ENCODE data around the gene GGT7. TPM values are rescaled to one million over a fixed set of nuclear protein-coding genes. Genes with fewer than 3 reads are reported as not detected.
A peak's percentile ranks its signal among the peaks of the same experiment; 100 is the strongest.
"Not testable (repeated sequence)": the region's sequence is repeated elsewhere in the genome, so short reads cannot be mapped to it uniquely, and the experiment has no call there.

GGT7 gene
- total RNA-seq, 1 donor: 5.1 TPM

GRCh38 chr20:34891166-34892062, 18.8 kb upstream of the GGT7 start:
- Histone ChIP-seq H3K4me1 (ENCODE audit: insufficient read depth, low read length) (peaks cover 36% of the 10 kb centered on the region), H3K9me3 (ENCODE audit: low read depth, low read length) (no peaks in the 10 kb centered on the region), H3K4me3 (ENCODE audit: low read length) (no peak overlapping the region), H3K27me3 (ENCODE audit: insufficient read depth, low read length) (no peaks in the 10 kb centered on the region)

GRCh38 chr20:34888468-34888867, 15.8 kb upstream of the GGT7 start:
- peaks cover 36% of the 10 kb centered on the region for H3K4me1 ChIP-seq (ENCODE audit: insufficient read depth, low read length)
- no peaks in the 10 kb centered on the region for H3K27me3 ChIP-seq (ENCODE audit: insufficient read depth, low read length)
- H3K4me3 ChIP-seq (ENCODE audit: low read length): no peak overlapping the region
- no peaks in the 10 kb centered on the region for H3K9me3 ChIP-seq (ENCODE audit: low read depth, low read length)

- H3K27me3 ChIP-seq (ENCODE audit: insufficient read depth, low read length): no peaks in the 10 kb centered on the region
- no peaks in the 10 kb centered on the region for H3K9me3 ChIP-seq (ENCODE audit: low read depth, low read length)
- peaks cover 22% of the 10 kb centered on the region for H3K4me1 ChIP-seq (ENCODE audit: insufficient read depth, low read length)
- H3K4me3 ChIP-seq (ENCODE audit: low read length): no peak overlapping the region
Measured at GRCh38 chr20:34887023-34887422, 14.4 kb upstream of the GGT7 start.

GRCh38 chr20:34886122-34886521, 13.5 kb upstream of the GGT7 start:
- Histone ChIP-seq H3K4me3 (ENCODE audit: low read length) (no peak overlapping the region), H3K4me1 (ENCODE audit: insufficient read depth, low read length) (peaks cover 13% of the 10 kb centered on the region), H3K9me3 (ENCODE audit: low read depth, low read length) (no peaks in the 10 kb centered on the region), H3K27me3 (ENCODE audit: insufficient read depth, low read length) (no peaks in the 10 kb centered on the region)

DNA sequence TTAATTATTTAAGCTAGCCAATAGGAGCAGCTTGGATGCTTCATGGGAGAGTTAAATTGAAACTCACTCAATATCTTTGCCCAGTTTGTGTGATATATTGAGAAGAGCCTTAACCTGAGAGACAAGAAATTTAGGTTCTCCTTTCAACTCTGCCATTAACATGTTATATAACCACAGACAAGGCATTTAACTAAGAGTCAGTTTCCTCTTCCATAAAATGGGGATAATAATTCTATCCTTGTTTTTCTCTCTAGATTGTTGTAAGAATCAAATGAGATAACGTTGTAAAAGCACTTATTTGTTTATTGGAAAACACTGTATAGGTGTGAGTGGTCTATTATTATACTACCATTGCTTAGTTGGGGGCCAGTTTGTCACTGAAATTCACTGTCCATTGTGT, 11.6 kb upstream of the GGT7 start:
- Histone ChIP-seq H3K9me3 (ENCODE audit: low read depth, low read length) (no peaks in the 10 kb centered on the region), H3K4me3 (ENCODE audit: low read length) (no peak overlapping the region), H3K4me1 (ENCODE audit: insufficient read depth, low read length) (no peaks in the 10 kb centered on the region), H3K27me3 (ENCODE audit: insufficient read depth, low read length) (no peaks in the 10 kb centered on the region)

- Histone ChIP-seq H3K4me3 (ENCODE audit: low read length) (no peak overlapping the region), H3K27me3 (ENCODE audit: insufficient read depth, low read length) (no peaks in the 10 kb centered on the region), H3K4me1 (ENCODE audit: insufficient read depth, low read length) (no peaks in the 10 kb centered on the region), H3K9me3 (ENCODE audit: low read depth, low read length) (no peaks in the 10 kb centered on the region)
Measured at GRCh38 chr20:34883809-34884208, 11.2 kb upstream of the GGT7 start.

DNA sequence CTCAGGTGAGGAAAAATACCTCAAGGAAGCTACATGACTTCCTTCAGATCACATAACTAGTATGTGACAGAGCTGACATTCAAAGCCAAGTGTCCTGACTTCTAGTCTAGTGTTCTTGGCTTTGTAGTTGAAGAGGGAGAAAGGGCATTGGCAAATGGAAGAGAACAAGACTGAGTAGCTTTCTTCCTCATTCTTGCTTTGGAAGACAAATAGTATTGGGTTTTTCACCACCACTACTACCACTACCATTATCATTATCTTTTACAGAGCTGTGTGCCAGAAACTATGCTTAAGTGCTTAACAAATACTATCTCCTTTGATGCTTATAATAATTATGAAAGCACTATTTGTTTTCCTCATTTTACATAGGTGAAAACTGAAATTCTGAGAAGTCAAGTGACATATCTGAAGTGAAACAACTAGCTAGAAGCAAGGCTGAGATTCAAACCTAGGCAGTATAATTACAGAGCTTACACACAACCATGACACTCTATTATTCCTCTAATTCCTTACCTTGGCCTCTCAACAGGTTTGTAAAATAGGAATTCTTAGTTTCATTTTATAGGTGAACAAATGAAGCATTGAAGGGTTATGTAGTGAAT, 10.5 kb upstream of the GGT7 start:
- Histone ChIP-seq H3K9me3 (ENCODE audit: low read depth, low read length) (no peaks in the 10 kb centered on the region), H3K4me1 (ENCODE audit: insufficient read depth, low read length) (peaks cover under 1% of the 10 kb centered on the region), H3K4me3 (ENCODE audit: low read length) (no peak overlapping the region), H3K27me3 (ENCODE audit: insufficient read depth, low read length) (no peaks in the 10 kb centered on the region)

GRCh38 chr20:34881689-34882088, 9.0 kb upstream of the GGT7 start:
- Histone ChIP-seq H3K4me3 (ENCODE audit: low read length) (no peak overlapping the region), H3K4me1 (ENCODE audit: insufficient read depth, low read length) (peaks cover 13% of the 10 kb centered on the region), H3K27me3 (ENCODE audit: insufficient read depth, low read length) (no peaks in the 10 kb centered on the region), H3K9me3 (ENCODE audit: low read depth, low read length) (no peaks in the 10 kb centered on the region)

DNA sequence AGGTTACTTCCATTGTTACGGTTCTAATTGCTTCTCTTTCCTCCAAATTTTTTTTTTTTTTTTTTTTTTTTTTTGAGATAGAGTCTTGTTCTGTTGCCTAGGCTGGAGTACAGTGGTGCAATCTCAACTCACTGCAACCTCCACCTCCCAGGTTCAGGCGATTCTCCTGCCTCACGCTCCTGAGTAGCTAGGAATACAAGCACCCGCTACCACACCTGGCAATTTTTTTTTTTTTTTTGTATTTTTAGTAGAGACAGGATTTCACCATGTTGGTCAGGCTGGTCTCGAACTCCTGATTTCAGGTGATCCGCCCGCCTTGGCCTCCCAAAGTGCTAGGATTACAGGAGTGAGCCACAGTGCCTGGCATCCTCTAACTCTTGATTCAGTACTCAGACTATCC, 8.3 kb upstream of the GGT7 start:
- H3K4me3 ChIP-seq (ENCODE audit: low read length); H3K9me3 ChIP-seq (ENCODE audit: low read depth, low read length); H3K27me3 ChIP-seq (ENCODE audit: insufficient read depth, low read length): not testable (repeated sequence)
- H3K4me1 ChIP-seq (ENCODE audit: insufficient read depth, low read length): peaks cover 15% of the 10 kb centered on the region

GRCh38 chr20:34880215-34880850, 7.7 kb upstream of the GGT7 start:
- H3K27me3 ChIP-seq (ENCODE audit: insufficient read depth, low read length): no peaks in the 10 kb centered on the region
- H3K4me3 ChIP-seq (ENCODE audit: low read length): no peak overlapping the region

DNA sequence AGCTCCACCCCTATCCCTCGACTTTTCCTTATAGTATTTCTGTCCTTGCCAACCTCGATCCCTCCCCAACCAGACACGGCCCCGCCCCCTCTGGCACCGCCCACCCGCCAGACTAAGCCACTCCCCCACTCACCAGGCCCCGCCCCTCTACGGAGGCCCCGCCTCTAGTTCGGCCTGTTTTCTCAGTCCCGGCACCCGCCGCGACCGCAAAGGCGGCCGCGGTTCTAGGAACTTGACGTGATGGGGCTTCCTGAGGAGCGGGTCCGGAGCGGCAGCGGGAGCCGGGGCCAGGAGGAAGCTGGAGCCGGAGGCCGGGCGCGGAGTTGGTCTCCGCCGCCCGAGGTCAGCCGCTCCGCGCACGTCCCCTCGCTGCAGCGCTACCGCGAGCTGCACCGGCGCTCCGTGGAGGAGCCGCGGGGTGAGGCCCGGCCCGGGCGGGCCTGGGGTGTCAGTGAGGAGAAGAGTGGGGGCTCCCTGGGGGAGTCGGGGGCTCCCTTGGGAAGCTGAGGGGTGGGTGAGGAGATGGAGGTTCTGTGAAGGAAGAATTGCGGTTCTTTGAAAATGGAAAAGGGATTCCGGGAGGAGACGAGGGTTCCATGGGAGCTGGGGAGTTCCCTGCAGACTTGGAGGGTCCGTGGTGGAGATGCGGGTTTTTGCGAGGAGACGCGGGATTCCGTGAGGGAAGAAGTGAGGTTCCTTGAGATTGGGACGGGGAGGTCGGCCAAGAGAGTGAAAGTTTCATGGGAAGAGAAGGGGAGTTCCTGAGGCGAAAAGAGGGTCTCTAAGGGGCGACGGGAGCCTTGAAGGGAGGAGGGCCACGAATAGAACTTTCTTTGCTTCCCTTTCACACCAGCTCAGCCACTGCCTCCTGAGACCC, 4.0 kb upstream of the GGT7 start, which contains the start of gene ACSS2:
TSS of gene ACSS2 (plus strand) at position 207 of the 877 bp plus-strand sequence. CDS start at position 241, 34 bp downstream.
- Histone ChIP-seq H3K9me3 (ENCODE audit: low read depth, low read length) (no peaks in the 10 kb centered on the region), H3K4me1 (ENCODE audit: insufficient read depth, low read length) (peaks cover 57% of the 10 kb centered on the region), H3K4me3 (ENCODE audit: low read length) (peak within 1 kb of the TSS; percentile 72), H3K27me3 (ENCODE audit: insufficient read depth, low read length) (no peaks in the 10 kb centered on the region)

More at GRCh38 chr20:34880215-34880850, 7.7 kb upstream of the GGT7 start:
- no peaks in the 10 kb centered on the region for H3K9me3 ChIP-seq (ENCODE audit: low read depth, low read length)
- peaks cover 21% of the 10 kb centered on the region for H3K4me1 ChIP-seq (ENCODE audit: insufficient read depth, low read length)

DNA sequence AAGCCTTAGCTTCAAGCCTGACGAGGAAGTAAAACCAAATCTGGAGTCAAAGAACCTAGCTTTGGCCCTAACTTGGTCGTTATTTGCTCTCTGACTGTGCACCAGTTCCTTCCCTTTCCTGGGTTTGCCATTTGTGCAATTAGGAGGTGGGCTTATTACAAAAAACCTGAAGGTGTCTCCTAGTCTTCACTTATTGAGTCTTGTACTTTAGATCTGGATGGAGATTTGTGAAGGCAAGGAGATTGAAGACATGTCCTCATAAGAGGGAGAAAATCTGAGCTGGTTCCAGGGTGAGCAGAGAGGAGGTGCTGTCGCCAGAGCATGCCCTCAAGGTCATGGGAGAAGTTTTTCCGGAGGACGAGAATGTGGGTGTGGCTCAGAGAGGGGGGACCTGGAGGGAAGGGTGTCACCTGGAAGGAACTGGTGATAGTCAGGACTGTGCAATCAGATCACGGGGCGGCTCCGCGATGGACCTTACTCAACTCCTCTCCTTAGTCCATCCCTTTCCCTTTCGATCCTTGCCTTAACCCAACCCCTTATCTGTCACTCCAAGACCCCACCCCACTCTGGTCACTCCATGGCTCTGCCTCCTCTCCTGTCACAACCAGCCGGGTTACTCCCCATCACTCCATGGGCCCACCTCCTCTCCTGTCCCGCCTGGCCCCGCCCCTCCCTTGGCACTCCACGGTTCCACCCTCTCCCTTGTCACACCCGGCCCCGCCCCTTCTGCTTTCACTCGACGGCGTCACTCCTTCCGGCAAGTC, 3.2 kb upstream of the GGT7 start:
- H3K27me3 ChIP-seq (ENCODE audit: insufficient read depth, low read length): no peaks in the 10 kb centered on the region
- no peaks in the 10 kb centered on the region for H3K9me3 ChIP-seq (ENCODE audit: low read depth, low read length)
- H3K4me3 ChIP-seq (ENCODE audit: low read length): peak overlapping the region; percentile 72
- peaks cover 60% of the 10 kb centered on the region for H3K4me1 ChIP-seq (ENCODE audit: insufficient read depth, low read length)

GRCh38 chr20:34874094-34874654, 1.5 kb upstream of the GGT7 start:
- H3K27me3 ChIP-seq (ENCODE audit: insufficient read depth, low read length): no peaks in the 10 kb centered on the region
- peaks cover 60% of the 10 kb centered on the region for H3K4me1 ChIP-seq (ENCODE audit: insufficient read depth, low read length)
- no peak overlapping the region for H3K4me3 ChIP-seq (ENCODE audit: low read length)
- no peaks in the 10 kb centered on the region for H3K9me3 ChIP-seq (ENCODE audit: low read depth, low read length)
